ENCODE data around the gene NKTR. TPM values are rescaled to one million over a fixed set of nuclear protein-coding genes. Genes with fewer than 3 reads are reported as not detected.

NKTR gene
- total RNA-seq, 4 donors from 2014 or later, result 119 to 361 (median 164) TPM

DNA sequence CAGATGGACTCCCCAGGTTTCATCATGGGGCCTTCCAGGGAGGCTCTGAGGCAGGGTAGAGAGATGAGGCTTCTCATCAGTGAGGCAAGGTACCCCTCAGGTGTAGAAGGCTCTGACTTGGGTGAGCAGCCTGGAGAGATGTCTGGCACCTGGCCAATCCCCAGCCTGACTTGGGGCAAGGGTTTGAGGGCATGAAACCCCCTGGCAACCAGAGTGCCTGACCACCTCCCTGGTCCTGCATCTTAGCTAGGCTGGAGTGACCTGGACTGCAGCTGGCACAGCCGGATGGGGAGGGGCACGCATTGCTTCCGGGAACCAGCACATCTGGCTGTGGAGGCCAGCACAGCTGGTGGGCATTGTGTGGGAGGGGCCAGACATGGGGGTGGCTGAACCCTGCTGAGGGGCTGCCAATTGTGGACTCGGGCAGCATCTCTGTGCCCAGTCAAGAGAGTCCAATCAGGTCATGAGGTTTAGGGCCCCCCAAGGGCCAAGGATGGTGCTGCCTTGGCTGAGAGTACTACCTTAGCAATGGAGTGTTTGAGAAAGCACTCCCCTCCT lies 54.9 kb downstream of the NKTR start:
- H3K9me3 ChIP-seq, result no peaks in the 10 kb centered on the region
- intact Hi-C loops (cut with DNase I; ENCODE audit: low total_unique reads), result loop anchor here (10.0 kb wide), 1 partner anchor 51 kb away; the partner anchor contains the start of gene NKTR
- peak in 1 of 2 donors; percentile 53 for DNase-seq
- no peaks in the 10 kb centered on the region for H3K36me3 ChIP-seq
- peak overlapping the region; percentile 87 to 88 for H3K4me3 ChIP-seq
- peak overlapping the region; percentile 98 to 99 for H3K27ac ChIP-seq
- TF ChIP-seq, protein P1, sequence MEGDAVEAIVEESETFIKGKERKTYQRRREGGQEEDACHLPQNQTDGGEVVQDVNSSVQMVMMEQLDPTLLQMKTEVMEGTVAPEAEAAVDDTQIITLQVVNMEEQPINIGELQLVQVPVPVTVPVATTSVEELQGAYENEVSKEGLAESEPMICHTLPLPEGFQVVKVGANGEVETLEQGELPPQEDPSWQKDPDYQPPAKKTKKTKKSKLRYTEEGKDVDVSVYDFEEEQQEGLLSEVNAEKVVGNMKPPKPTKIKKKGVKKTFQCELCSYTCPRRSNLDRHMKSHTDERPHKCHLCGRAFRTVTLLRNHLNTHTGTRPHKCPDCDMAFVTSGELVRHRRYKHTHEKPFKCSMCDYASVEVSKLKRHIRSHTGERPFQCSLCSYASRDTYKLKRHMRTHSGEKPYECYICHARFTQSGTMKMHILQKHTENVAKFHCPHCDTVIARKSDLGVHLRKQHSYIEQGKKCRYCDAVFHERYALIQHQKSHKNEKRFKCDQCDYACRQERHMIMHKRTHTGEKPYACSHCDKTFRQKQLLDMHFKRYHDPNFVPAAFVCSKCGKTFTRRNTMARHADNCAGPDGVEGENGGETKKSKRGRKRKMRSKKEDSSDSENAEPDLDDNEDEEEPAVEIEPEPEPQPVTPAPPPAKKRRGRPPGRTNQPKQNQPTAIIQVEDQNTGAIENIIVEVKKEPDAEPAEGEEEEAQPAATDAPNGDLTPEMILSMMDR (IDR thresholded peaks at IDR 0.05), result no peak
- TF ChIP-seq POLR2A (IDR thresholded peaks at IDR 0.05), result no peak
- H3K27me3 ChIP-seq, result no peaks in the 10 kb centered on the region
- H3K4me1 ChIP-seq, result peaks cover 3 to 21% of the 10 kb centered on the region in 2 donors

DNA sequence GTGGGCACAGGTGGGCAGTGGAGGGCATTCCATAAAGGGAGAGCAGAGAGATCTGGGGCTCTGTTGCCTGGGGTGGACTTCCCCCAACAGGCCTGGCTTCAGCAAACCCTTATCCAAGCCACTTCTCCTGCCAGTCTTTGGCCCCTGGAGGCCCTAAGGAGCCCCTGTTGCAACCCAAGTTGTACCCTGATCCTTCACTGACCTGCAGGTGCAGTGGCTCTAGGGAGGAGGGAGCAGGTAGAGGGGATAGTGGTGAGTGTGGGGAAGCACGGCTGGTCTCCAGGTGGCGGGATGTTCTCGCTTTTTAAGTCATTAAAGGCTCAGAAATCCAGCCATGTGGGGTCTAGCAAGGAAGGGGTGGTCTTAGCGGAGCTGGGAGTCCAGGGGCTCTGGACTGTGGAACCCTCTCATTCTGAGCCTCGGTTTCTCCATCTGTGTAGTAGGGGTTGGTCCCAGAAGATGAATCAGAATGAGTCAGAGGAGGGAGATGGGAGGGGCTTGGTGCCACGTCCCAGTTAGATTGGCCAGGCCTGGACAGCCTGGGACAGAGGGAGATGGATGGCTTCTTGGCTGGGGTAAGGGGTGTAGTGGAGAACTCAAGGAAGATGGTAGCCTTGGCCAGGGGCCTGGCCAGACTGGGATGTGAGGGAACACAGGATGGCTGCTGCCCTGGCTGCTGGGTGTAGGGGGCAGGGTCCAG lies 55.6 kb downstream of the NKTR start:
- DNase-seq, result peak in 1 of 2 donors; percentile 51
- Histone ChIP-seq H3K27ac (peak overlapping the region; percentile 98 to 99), H3K4me1 (peaks cover 3 to 21% of the 10 kb centered on the region in 2 donors)

DNA sequence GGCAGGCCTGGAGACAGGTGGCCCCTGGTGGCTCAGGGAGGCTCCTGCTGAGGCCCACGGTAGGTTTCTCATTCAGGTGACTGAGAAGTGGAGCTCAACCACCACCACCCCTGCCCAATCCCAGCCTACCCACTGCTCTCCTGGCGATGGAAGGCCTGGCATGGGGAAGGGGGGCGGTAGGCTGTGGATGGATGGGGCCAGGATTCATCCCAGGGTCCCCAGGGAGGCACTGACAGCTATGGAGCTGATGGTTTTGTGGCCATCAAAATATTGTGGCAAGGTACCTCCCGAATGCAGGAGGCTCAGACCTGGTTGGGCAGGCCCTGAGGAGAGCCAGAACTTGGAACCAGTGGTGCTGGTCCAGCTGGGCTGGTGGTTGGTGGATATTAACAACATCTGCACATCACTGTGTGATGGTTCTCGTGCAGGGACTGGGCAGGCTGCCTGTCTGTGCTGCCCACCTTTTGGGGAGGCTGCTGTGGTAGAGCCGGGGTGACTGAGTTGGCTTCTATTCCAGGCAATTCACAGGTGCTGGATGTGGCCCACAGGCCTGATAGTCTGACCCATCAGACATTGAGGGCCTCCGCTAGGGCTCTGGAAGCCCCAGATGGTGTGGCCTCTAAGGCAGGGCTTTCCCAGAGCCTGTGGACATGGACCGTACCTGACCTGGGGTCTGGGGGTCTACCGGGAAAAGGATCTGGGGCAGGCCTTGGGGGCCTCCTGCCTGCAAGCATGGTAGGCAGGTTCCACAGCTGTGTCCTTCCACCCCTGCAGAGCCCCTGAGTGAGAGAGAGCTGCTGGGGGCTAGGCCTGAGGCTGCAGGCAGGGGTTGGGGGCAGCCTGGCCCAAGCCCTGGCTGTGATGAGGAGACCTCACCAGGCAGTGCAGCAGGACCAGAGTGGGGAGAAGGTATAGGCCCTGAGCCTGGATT lies 56.5 kb downstream of the NKTR start:
- no peaks in the 10 kb centered on the region for H3K36me3 ChIP-seq
- DNase-seq, result no peak
- H3K27me3 ChIP-seq, result no peaks in the 10 kb centered on the region
- H3K27ac ChIP-seq, result peak overlapping the region; percentile 98 to 99
- H3K4me1 ChIP-seq, result peaks cover 0 to 21% of the 10 kb centered on the region in 2 donors
- intact Hi-C loops (cut with DNase I; ENCODE audit: low total_unique reads), result loop anchor here (10.0 kb wide), 1 partner anchor 52 kb away; the partner anchor contains the start of gene NKTR
- H3K9me3 ChIP-seq, result no peaks in the 10 kb centered on the region
- no peak overlapping the region for H3K4me3 ChIP-seq
- TF ChIP-seq, protein P1 (IDR thresholded peaks at IDR 0.05), result no peak
- no peak for TF ChIP-seq POLR2A (IDR thresholded peaks at IDR 0.05)

More for the DNA sequence above, 55.6 kb downstream of the NKTR start:
- intact Hi-C loops (cut with DNase I; ENCODE audit: low total_unique reads), result loop anchor here (10.0 kb wide), 1 partner anchor 51 kb away; the partner anchor contains the start of gene NKTR
- Histone ChIP-seq H3K27me3 (no peaks in the 10 kb centered on the region), H3K9me3 (no peaks in the 10 kb centered on the region), H3K36me3 (no peaks in the 10 kb centered on the region), H3K4me3 (no peak overlapping the region)
- no peak for TF ChIP-seq POLR2A (IDR thresholded peaks at IDR 0.05)
- TF ChIP-seq, protein P1 (IDR thresholded peaks at IDR 0.05), result no peak

DNA sequence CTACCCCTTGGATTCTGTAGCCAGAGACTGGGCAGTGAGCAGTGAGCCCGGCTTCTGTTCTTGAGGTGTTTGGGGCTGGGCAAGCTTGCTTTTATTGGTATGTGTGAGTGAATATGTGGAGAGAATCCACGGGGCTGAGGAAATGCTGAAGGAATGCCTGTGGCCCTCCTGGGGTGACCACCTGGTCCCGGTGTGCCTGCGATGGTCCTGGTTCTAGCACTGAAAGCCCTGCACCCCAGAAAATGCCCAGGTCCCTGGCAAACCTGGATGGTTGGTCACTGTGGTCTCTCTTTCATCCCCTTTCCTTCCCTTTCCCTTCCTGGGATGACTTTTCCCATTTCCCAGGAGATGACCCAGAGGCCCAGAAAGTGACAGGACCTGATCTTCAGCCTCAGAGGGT lies 57.2 kb downstream of the NKTR start:
- Histone ChIP-seq H3K27me3 (no peaks in the 10 kb centered on the region), H3K27ac (no peak overlapping the region), H3K4me3 (no peak overlapping the region), H3K36me3 (no peaks in the 10 kb centered on the region), H3K4me1 (peaks cover 0 to 14% of the 10 kb centered on the region in 2 donors), H3K9me3 (no peaks in the 10 kb centered on the region)
- intact Hi-C loops (cut with DNase I; ENCODE audit: low total_unique reads), result loop anchor here (10.0 kb wide), 1 partner anchor 53 kb away; the partner anchor contains the start of gene NKTR
- TF ChIP-seq, protein P1 (IDR thresholded peaks at IDR 0.05), result no peak
- TF ChIP-seq POLR2A (IDR thresholded peaks at IDR 0.05), result no peak
- DNase-seq, result no peak
